Ishikawa (cell line): ENCODE data around the gene HPS6.
A peak's percentile ranks its signal among the peaks of the same experiment; 100 is the strongest.

ENCODE experiments used
- CEBPB ChIP-seq: IDR thresholded peaks from 2 replicates; pipeline ENCODE4 v1.6.1; 2012
- CREB1 ChIP-seq: IDR thresholded peaks from 2 replicates; pipeline ENCODE4 v1.6.1; 2012; ENCODE audit warnings: low read depth
- EGR1 ChIP-seq: IDR thresholded peaks from 2 replicates; pipeline ENCODE4 v1.6.1; 2012
- EP300 ChIP-seq: IDR thresholded peaks from 2 replicates; pipeline ENCODE4 v1.6.1; 2012; ENCODE audit warnings: borderline replicate concordance
- FOXM1 ChIP-seq: IDR thresholded peaks from 2 replicates; pipeline ENCODE4 v1.6.1; 2012; ENCODE audit warnings: low read depth, borderline replicate concordance
- MAX ChIP-seq: IDR thresholded peaks from 2 replicates; pipeline ENCODE4 v1.6.1; 2012
- NFIC ChIP-seq: IDR thresholded peaks from 2 replicates; pipeline ENCODE4 v1.6.1; 2012
- RAD21 ChIP-seq: IDR thresholded peaks from 2 replicates; pipeline ENCODE4 v1.6.1; 2012; ENCODE audit warnings: low read depth
- REST ChIP-seq: IDR thresholded peaks from 2 replicates; pipeline ENCODE4 v1.6.1; 2012; ENCODE audit warnings: low read depth, mild to moderate bottlenecking
- TAF1 ChIP-seq: IDR thresholded peaks from 2 replicates; pipeline ENCODE4 v1.6.1; 2012; ENCODE audit warnings: low read depth, mild to moderate bottlenecking
- TCF12 ChIP-seq: IDR thresholded peaks from 2 replicates; pipeline ENCODE4 v1.6.1; 2012; ENCODE audit warnings: low read depth
- TEAD4 ChIP-seq: IDR thresholded peaks from 2 replicates; pipeline ENCODE4 v1.6.1; 2012
- YY1 ChIP-seq: IDR thresholded peaks from 2 replicates; pipeline ENCODE4 v1.6.1; 2012; ENCODE audit warnings: low read depth
- ZBTB7A ChIP-seq: IDR thresholded peaks from 2 replicates; pipeline ENCODE4 v1.6.1; 2012; ENCODE audit warnings: low read depth
- TF ChIP-seq, protein P1 (sequence below): IDR thresholded peaks from 2 replicates; pipeline ENCODE4 v1.6.1; 2012

HPS6 gene

GRCh38 chr10:102040305-102041050 lies 24.7 kb upstream of the HPS6 start:
- TF ChIP-seq REST (peak; percentile 91), FOXM1 (no peak)

DNA sequence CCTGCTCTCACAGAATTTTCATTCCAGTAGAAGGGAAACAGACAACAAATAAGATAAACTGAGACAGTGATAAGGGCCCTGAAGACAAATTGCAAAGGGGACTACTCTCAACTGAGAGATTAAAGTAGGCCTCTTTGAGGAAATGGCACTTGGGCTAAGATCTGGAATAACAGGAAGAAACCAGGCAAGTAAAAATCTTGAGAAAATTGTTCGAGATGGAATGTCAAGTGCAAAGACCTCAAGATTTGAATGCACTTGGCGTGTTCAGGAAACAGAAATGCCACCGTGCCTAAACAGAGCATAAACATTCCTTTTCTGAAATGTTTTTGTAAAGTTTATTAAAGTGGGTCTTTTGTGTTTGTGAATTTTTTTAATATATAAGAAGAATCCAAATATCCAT lies 19.9 kb upstream of the HPS6 start:
- TF ChIP-seq TEAD4, result no peak
- no peak for TF ChIP-seq EGR1
- no peak for TF ChIP-seq MAX
- no peak for TF ChIP-seq YY1
- TF ChIP-seq, protein P1, sequence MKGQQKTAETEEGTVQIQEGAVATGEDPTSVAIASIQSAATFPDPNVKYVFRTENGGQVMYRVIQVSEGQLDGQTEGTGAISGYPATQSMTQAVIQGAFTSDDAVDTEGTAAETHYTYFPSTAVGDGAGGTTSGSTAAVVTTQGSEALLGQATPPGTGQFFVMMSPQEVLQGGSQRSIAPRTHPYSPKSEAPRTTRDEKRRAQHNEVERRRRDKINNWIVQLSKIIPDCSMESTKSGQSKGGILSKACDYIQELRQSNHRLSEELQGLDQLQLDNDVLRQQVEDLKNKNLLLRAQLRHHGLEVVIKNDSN, result no peak

DNA sequence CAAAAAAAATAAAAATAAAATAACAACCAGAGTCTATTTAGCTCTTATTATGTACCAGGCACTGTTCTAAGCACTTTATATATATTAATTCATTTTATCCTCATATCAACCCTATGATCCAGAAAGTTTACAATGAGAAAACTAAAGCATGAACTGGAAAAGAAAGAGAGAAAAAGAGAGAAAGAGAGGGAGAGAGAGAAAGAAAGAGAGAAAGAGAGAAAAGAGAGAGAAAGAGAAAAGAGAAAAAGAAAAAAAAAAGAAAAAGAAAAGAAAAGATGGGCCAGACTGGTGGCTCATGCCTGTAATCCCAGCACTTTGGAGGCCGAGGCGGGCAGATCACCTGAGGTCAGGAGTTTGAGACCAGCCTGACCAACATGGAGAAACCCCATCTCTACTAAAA lies 19.1 kb upstream of the HPS6 start:
- TF ChIP-seq REST (no peak), ZBTB7A (no peak), CREB1 (no peak), TEAD4 (no peak), RAD21 (no peak), CEBPB (no peak), YY1 (no peak), TCF12 (no peak), EP300 (no peak), TAF1 (no peak), FOXM1 (no peak), NFIC (no peak), MAX (no peak), EGR1 (no peak)
- TF ChIP-seq, protein P1, result no peak

GRCh38 chr10:102054881-102055646 lies 10.1 kb upstream of the HPS6 start:
- TF ChIP-seq EGR1, result 0 out of 2 replicates have a peak, but pooled peaks have one; percentile 10

DNA sequence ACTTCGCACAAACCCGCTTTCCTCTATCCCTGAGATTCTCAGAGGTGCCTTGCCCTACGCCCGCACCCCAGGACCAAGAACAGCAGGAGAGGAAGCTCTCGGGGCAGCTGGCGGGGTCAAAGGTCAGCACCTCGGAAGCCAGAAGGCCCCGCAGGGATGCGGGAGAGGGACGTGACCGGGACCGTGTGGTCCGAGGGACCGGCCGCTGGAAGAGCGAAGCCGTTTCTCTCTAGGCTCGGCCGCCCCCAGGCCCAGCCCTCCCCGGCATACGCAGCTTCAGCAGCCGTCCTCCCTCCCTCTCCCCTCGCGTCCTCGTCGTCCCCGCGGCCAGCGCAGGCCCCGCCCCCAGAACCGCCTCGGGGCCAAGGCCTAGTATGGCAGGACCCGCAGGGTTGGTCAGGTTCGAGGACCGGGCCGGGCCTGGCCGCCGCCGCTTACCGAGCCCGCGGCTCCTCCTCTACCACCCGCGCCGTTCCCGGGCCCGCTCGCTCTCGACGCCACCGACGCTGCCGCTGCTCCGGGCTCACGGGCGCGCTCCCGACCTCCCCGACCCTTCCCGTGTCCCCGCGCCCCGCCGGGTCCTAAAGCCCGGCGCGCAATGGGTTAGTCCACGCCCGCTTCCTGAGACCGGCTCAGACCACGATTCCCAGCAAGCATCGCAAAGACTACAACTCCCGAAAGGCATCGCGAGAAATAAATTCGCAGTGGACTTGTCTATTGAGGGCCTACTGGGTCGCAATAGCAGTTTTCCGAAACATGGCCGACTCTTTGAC lies 9.3 kb upstream of the HPS6 start, which contains the start of gene ARMH3:
TSS of gene ARMH3 (minus strand) at position 527 of the 773 bp plus-strand sequence. CDS start 16,059 bp downstream, outside the sequence.
- TF ChIP-seq CEBPB, result peak; percentile 13; the same call in 1 of the 2 replicates
- TF ChIP-seq NFIC, result no peak; the same call in 1 of the 2 replicates
- peak; percentile 60; the same call in 1 of the 2 replicates for TF ChIP-seq TCF12
- peak; percentile 88; the same call in 1 of the 2 replicates for TF ChIP-seq YY1
- no peak for TF ChIP-seq EP300
- 0 out of 2 replicates have a peak, but pooled peaks have one; percentile 46 for TF ChIP-seq FOXM1
- peak; percentile 62 for TF ChIP-seq TEAD4
- TF ChIP-seq, protein P1, result peak; percentile 52; the same call in 1 of the 2 replicates
- TF ChIP-seq ZBTB7A, result peak; percentile 82; the same call in 1 of the 2 replicates
- no peak for TF ChIP-seq RAD21
- TF ChIP-seq TAF1, result peak; percentile 70; the same call in 1 of the 2 replicates
- TF ChIP-seq REST, result no peak
- no peak; the same call in 1 of the 2 replicates for TF ChIP-seq CREB1
- 0 out of 2 replicates have a peak, but pooled peaks have one; percentile 2 for TF ChIP-seq EGR1
- TF ChIP-seq MAX, result peak; percentile 60
